GM18873 (cell line): Measurements from ENCODE around the gene RPP14.
"Not testable (repeated sequence)": the region's sequence is repeated elsewhere in the genome, so short reads cannot be mapped to it uniquely, and the experiment has no call there.

Experiments
- ATAC-seq: cut with Tn5 transposase; IDR thresholded peaks from one replicate; pipeline ENCODE4 v1.9.1; 2021; ENCODE audit warnings: mild to moderate bottlenecking, moderate library complexity, moderate number of reproducible peaks; ENCODE audit not compliant: unreplicated experiment, low FRiP score

The RPP14 gene

DNA sequence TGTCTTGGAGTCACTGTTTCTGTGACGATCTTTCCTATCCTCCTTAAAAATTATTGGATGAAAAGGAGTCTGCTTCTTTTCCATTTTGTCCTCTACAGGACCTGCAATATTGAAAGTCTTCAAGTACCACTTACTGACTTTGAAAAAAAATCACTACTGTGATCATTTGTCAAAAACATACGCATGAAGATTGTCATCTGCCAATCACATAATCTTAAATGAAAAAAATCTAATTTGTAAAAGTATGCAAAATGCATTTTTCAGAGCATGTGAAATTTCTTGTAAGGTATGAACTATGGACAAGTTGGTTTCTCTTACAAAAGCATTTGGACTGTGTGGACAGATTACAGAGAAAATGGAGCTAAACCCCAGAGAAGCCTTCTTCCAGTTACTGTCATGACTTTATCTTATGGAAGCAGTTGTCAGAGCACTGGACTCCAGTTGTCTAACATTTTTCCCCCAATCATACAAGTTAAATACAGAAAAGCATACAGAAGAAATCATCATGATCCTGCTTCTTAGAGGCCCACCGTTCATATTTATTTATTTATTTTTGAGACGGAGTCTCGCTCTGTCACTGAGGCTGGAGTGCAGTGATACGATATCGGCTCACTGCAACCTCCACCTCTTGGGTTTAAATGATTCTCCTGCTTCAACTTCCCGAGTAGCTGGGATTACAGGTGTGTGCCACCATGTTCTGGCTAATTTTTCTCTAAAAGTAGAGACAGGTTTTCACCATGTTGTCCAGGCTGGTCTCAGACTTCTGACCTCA lies 23.3 kb downstream of the RPP14 start:
- ATAC-seq, result no peak

- ATAC-seq, result no peak
Observed at GRCh38 chr3:58329922-58330413, 23.9 kb downstream of the RPP14 start.

- no peak for ATAC-seq
Observed at GRCh38 chr3:58331593-58332152, 25.6 kb downstream of the RPP14 start.

DNA sequence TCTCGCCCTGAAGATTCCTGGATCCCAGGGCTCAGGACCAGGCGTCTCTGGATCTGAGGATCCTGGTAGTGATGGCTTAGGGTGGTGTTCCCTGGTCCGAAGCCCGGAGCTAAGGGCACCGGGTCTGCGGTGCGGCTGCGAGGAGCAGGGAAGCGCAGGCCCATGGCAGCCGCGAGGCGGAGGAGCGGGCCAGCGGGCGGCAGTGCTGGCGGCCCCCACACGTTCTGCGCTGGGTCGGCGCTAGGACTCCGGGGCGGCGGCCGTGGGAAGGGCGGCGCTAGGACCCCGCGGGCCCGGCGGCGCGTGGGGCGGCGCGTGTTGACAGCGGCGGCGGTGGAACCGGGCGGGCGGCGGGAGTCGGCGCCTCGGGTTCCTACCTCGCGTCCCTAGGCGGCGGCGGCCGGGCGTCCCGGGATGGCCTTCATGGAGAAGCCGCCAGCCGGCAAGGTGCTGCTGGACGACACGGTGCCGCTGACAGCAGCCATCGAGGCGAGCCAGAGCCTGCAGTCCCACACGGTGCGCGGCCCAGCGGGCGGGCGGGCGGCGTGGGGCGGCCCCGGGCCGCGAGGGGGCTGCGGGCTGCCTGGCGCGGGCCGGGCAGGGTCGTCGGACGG lies 26.6 kb downstream of the RPP14 start, which contains the start of gene PXK:
Gene PXK, plus strand, starts transcription at position 318 of the 614 bp plus-strand sequence. Its CDS starts 97 bp downstream, at position 415.
- ATAC-seq, result peak; percentile 77

DNA sequence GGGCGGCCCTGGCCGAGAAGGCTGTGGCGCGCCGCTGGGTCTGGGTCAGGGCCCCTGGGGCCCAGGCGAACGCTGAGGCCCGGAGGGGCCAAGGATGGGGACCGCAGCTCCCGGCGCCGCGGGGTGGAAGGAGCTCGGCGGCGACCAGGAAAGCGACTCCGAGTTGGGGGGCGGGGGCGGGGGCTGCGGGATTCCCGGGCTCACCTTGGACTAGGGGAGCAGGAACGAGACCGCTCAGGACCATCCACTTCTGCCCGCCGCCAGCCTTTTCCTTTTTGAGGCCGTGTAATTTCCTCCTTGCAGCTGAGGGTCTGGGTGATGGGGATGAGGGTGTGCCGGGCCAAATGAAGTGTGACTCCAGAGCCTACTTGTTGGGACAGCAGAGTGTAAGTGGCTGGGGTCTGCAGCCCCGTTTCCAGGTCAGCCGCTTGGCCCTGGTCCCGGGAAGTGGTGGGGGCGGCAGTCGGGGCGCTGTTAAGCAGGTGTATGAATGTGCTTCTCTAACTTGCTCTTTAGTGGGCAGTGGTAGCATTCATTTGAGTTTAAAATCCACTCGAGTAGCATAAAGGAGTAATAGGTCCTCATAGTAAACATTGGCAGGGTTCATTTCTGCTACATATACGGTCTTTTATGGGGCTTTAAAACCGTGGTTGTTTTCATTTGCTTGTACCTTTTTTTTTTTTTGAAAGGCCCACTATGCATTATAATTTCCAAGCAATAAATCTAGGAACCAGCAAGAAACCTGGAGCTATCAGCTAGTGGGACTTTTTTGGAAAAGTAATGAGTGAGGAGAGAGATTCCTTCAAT lies 27.4 kb downstream of the RPP14 start:
- peak; percentile 13 for ATAC-seq

- ATAC-seq, result no peak
Observed at GRCh38 chr3:58334013-58334321, 27.9 kb downstream of the RPP14 start.

DNA sequence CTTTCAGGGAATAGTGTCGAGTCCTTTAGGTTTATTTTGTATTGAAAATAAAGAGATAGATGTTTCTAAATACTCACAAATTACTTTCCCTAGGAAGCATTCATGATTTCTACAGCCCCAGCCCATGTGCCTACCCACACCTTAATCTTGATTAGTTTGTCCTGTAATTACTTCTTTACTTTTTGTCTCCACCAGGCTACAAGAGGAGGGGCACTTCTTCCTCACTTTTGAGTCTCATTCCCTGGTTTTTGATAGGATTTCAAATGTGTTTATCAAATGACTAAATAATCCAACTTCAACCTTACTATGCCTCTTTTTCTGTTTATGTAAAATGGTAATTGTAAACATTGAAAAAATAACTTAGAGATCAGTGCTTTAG lies 28.4 kb downstream of the RPP14 start:
- no peak for ATAC-seq

DNA sequence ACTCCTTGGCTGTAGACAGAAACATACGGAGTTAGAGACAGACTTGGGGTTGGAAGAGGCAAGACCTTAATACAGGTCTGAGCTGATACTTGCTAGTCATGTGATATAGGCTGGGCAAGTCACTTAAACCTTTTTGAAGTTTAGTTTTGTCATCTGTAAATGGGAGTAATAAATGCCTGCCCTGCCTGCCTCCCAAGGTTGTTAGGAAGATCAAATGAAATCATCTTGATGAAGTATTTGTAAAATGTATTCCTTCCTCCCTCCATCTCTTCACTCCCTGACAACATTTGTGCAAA lies 29.6 kb downstream of the RPP14 start:
- no peak for ATAC-seq

DNA sequence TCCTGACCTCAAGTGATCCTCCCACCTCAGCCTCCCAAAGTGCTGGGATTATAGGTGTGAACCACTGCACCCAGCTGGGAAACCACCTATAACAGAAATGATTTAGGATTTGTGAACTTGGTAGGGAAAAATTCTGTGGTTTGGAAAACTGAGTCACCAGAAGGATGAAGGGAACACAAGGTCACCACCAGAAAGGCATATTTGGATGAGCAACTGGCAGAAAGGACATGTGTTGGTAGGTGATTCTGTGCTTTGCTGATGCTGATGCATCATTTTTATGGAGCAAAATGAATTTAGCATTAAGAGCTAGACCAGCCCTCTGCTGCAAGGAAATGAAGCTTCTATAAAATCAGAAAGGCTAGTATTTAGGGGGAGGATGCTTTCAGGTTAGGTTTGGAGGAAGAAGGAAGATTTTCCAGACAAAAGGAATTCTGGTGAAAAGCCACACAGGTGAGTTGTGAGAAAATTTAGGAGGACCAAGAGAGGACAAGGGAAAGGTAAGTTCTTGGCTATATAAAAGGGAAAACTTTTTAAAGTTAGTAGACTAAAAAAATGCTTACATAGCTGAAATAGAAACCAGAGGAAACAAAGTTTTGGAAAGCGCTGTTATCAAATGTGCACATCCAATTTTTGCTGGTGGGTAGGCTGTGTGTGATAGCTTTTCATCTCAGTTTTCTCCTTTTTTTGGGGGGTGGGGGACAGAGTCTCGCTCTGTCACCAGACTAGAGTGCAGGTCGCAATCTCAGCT lies 30.3 kb downstream of the RPP14 start:
- no peak for ATAC-seq

- no peak for ATAC-seq
Observed at GRCh38 chr3:58337190-58337589, 31.1 kb downstream of the RPP14 start.

DNA sequence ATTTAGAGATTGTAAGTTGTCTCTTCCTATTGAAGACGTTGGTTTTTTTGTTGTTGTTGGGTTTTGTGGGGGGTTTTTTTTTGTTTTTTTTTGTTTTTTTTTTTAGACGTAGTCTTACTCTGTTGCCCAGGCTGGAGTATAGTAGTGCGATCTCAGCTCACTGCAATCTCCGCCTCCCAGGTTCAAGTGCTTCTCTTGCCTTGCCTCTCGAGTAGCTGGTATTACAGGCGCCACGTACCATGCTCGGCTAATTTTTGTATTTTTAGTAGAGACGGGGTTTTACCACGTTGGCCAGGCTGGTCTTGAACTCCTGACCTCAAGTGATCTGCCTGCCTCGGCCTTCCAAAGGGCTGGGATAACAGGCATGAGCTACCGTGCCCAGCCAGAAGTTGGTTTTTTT lies 33.1 kb downstream of the RPP14 start:
- not testable (repeated sequence) for ATAC-seq

DNA sequence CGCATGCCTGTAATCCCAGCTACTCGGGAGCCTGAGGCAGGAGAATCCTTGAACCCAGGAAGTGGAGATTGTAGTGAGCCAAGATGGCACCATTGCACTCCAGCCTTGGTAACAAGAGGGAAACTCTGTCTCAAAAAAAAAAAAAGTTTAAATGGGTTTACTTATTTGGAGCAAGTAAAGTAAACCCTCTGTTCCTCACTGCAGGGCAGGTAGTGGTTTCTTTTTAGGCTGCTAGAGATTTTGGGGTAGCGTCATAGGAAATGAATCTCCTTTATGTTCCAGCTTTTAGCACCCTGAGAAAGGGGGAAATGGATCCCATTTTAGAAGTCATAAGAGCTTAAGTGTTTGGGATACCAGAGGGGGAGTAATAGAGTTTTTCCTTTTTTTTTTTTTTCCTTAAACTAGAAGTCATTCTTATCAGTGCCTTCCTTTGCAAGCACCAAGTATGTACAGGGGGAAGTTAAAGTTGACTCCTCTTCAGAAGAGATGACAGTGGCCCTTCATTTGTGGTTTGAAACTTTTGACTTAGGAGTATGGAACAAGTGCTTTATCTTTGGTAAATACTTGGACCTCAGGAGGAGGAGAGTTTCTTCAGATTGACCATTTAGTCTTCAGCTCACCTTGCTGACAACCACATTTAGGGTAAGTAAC lies 34.7 kb downstream of the RPP14 start:
- no peak for ATAC-seq

DNA sequence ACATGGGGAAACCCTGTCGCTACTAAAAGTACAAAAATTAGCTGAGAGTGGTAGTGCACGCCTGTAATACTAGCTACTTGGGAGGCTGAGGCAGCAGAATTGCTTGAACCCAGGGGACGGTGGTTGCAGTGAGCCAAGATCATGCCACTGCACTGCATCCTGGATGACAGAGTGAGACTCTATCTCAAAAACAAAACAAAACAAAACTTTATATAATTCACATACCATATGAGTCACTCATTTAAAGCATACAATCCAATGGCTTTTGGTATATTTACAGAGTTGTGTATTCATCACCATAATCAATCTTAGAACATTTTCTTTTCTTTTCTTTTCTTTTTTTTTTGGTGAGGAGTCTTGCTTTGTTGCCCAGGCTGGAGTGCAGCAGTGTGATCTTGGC lies 35.3 kb downstream of the RPP14 start:
- no peak for ATAC-seq

DNA sequence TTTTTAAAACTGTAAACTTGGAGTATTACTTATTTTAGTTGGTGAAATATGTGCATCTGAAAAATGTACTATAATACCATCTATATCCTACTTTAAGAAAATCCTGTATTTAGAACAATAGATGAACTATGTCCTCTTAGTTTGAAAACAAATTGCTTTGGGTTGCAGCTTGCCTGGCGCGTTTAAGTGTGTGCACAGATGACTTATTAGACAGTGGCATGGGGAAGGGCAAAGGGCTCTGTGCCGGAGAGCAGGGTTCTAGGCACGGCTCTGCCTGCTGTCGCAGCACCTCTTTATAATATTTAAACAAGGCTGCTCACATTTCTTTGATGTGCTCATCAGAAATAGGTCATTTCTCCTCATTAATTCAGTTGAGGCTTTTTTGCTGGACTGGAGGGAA lies 36.6 kb downstream of the RPP14 start:
- no peak for ATAC-seq

GRCh38 chr3:58345457-58345856 lies 39.4 kb downstream of the RPP14 start:
- ATAC-seq, result no peak

DNA sequence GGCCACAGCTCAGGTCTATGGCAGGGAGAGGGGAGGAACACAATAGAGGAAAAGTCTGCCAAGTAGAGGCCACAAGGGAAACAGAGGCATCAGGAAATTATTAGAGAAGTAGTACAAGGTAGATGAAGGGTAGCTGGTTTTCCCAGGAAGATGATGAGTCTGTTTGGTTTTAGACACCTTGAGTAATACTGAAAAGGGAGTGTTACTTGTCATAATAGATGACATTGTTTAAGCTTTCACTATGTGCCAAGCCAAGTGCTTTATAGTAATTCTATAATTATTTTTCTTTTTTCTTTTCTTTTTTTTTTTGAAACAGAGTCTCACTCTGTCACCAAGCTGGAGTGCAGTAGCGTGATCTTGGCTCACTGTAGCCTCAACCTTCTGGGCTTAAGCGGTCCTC lies 40.3 kb downstream of the RPP14 start:
- ATAC-seq, result no peak

- no peak for ATAC-seq
Observed at GRCh38 chr3:58347984-58348383, 41.9 kb downstream of the RPP14 start.

- ATAC-seq, result peak; percentile 89
Observed at GRCh38 chr3:58349792-58350626, 44.0 kb downstream of the RPP14 start.

DNA sequence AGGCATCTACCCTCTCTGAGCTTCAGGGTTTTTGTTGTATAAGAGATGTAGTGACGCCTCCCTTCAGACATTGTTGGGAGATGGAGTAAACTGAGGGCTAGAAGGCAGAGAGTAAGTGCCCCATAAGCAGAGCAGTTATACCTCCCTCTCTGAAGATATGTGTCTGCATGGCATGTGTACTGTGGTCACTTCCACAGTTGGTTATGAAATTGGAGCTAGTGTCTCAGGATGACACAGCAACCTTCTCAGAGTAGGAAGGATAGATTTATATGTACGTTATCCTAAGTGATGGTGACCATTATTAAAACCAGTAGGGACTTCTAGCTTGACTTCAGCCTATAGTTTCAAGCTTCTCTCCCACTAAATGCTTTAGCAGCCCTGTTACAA lies 44.6 kb downstream of the RPP14 start:
- no peak for ATAC-seq
